Mesodermal cell (in vitro differentiated cells): ENCODE data around the gene LRIT2.

Experiments
- H3K27ac ChIP-seq: 2 replicates; pipeline ENCODE4 v1.7.0; 2013; ENCODE audit warnings: mild to moderate bottlenecking, low read depth, low read length, moderate library complexity; ENCODE audit not compliant: severe bottlenecking
- H3K36me3 ChIP-seq: 2 replicates; pipeline ENCODE4 v1.7.1; 2013; ENCODE audit warnings: mild to moderate bottlenecking, low read length, moderate library complexity; ENCODE audit not compliant: control insufficient read depth, insufficient read depth
- H3K4me1 ChIP-seq: one replicate; pipeline ENCODE4 v1.7.1; 2013; ENCODE audit warnings: mild to moderate bottlenecking, low read length; ENCODE audit not compliant: insufficient read depth, control insufficient read depth, poor library complexity, severe bottlenecking
- H3K4me3 ChIP-seq: 2 replicates; pipeline ENCODE4 v1.7.0; 2013; ENCODE audit warnings: low read length, control low read depth, mild to moderate bottlenecking; ENCODE audit not compliant: insufficient read depth, poor library complexity, severe bottlenecking; ENCODE audit errors: extremely low read depth
- H3K9me3 ChIP-seq: 2 replicates; pipeline ENCODE4 v1.7.1; 2013; ENCODE audit warnings: mild to moderate bottlenecking, low read length, moderate library complexity; ENCODE audit not compliant: control insufficient read depth
- WGBS, 2 experiments: methylation state at CpG; one replicate each; pipeline ENCODE4 v1.1.5; 2013; ENCODE audit warnings: missing lambda C conversion rate in 2 of 2; ENCODE audit not compliant: insufficient coverage in 2 of 2; 5-methylcytosine and 5-hydroxymethylcytosine counted together

The LRIT2 gene

GRCh38 chr10:84205049-84205852 is 20.1 kb downstream of the LRIT2 start:
- Histone ChIP-seq H3K36me3 (no peaks in the 10 kb centered on the region), H3K4me3 (no peak overlapping the region), H3K4me1 (no peaks in the 10 kb centered on the region), H3K9me3 (no peaks in the 10 kb centered on the region), H3K27ac (no peak overlapping the region)
- WGBS, 2 experiments, result 31 to 36% methylated on average over 5 to 6 of the region's 8 CpGs

- Histone ChIP-seq H3K27ac (no peak overlapping the region), H3K4me1 (no peaks in the 10 kb centered on the region), H3K36me3 (no peaks in the 10 kb centered on the region), H3K4me3 (no peak overlapping the region), H3K9me3 (no peaks in the 10 kb centered on the region)
- WGBS, 2 experiments, result 82 to 93% methylated on average over 3 of the region's 4 CpGs
Observed at GRCh38 chr10:84204610-84205009, 20.7 kb downstream of the LRIT2 start.

GRCh38 chr10:84204122-84204521 is 21.2 kb downstream of the LRIT2 start:
- Histone ChIP-seq H3K4me1 (no peaks in the 10 kb centered on the region), H3K4me3 (no peak overlapping the region), H3K36me3 (no peaks in the 10 kb centered on the region), H3K27ac (no peak overlapping the region), H3K9me3 (no peaks in the 10 kb centered on the region)
- 81 to 83% methylated on average over 1 to 4 of the region's 4 CpGs for WGBS, 2 experiments

GRCh38 chr10:84202349-84202748 is 23.0 kb downstream of the LRIT2 start:
- 89 to 90% methylated on average over 4 to 5 of the region's 5 CpGs for WGBS, 2 experiments
- Histone ChIP-seq H3K4me3 (no peak overlapping the region), H3K27ac (no peak overlapping the region), H3K4me1 (no peaks in the 10 kb centered on the region), H3K9me3 (no peaks in the 10 kb centered on the region), H3K36me3 (no peaks in the 10 kb centered on the region)

- Histone ChIP-seq H3K4me3 (no peak overlapping the region), H3K27ac (no peak overlapping the region), H3K4me1 (no peaks in the 10 kb centered on the region), H3K36me3 (no peaks in the 10 kb centered on the region), H3K9me3 (no peaks in the 10 kb centered on the region)
- WGBS, 2 experiments, result 94 to 96% methylated on average over 9 to 11 of the region's 11 CpGs
Observed at GRCh38 chr10:84201682-84202081, 23.7 kb downstream of the LRIT2 start.

GRCh38 chr10:84201244-84201606 is 24.1 kb downstream of the LRIT2 start:
- Histone ChIP-seq H3K4me1 (no peaks in the 10 kb centered on the region), H3K27ac (no peak overlapping the region), H3K4me3 (no peak overlapping the region), H3K36me3 (no peaks in the 10 kb centered on the region), H3K9me3 (no peaks in the 10 kb centered on the region)
- 62 to 72% methylated on average over 3 to 4 of the region's 6 CpGs for WGBS, 2 experiments

GRCh38 chr10:84200537-84201243 is 24.7 kb downstream of the LRIT2 start:
- WGBS, 2 experiments, result 90 to 91% methylated on average over 4 of the region's 11 CpGs
- H3K36me3 ChIP-seq, result no peaks in the 10 kb centered on the region
- no peak overlapping the region for H3K4me3 ChIP-seq
- no peaks in the 10 kb centered on the region for H3K4me1 ChIP-seq
- H3K9me3 ChIP-seq, result no peaks in the 10 kb centered on the region
- no peak overlapping the region for H3K27ac ChIP-seq

GRCh38 chr10:84198206-84198915 is 27.0 kb downstream of the LRIT2 start:
- Histone ChIP-seq H3K4me3 (no peak overlapping the region), H3K36me3 (no peaks in the 10 kb centered on the region), H3K9me3 (no peaks in the 10 kb centered on the region), H3K4me1 (peaks cover 8% of the 10 kb centered on the region), H3K27ac (no peak overlapping the region)
- 85 to 91% methylated on average over 4 to 5 of the region's 7 CpGs for WGBS, 2 experiments

- Histone ChIP-seq H3K4me1 (peaks cover 8% of the 10 kb centered on the region), H3K36me3 (no peaks in the 10 kb centered on the region), H3K9me3 (no peaks in the 10 kb centered on the region), H3K4me3 (no peak overlapping the region), H3K27ac (no peak overlapping the region)
- WGBS, 2 experiments, result 82 to 87% methylated on average over 4 to 5 of the region's 5 CpGs
Observed at GRCh38 chr10:84197643-84198042, 27.7 kb downstream of the LRIT2 start.

- no peaks in the 10 kb centered on the region for H3K9me3 ChIP-seq
- no peak overlapping the region for H3K27ac ChIP-seq
- peaks cover 8% of the 10 kb centered on the region for H3K4me1 ChIP-seq
- WGBS, 2 experiments, result 60 to 80% methylated on average over 1 to 4 of the region's 5 CpGs
- H3K36me3 ChIP-seq, result no peaks in the 10 kb centered on the region
- no peak overlapping the region for H3K4me3 ChIP-seq
Observed at GRCh38 chr10:84196941-84197340, 28.4 kb downstream of the LRIT2 start.
